Hindlimb muscle (tissue), 1 donor: Measurements from ENCODE around the gene CDH16. TPM values are rescaled to one million over a fixed set of nuclear protein-coding genes. Genes with fewer than 3 reads are reported as not detected.

Source experiments
- DNase-seq: peaks from one replicate; pipeline ENCODE4 v3.0.0-alpha.2; 2013
- polyA plus RNA-seq: library from polyadenylated mRNA; unstranded; fragments of 120-200 nt; gene quantifications from one replicate; pipeline ENCODE4 v1.2.1, GENCODE V29; 2013; ENCODE audit not compliant: insufficient read length

CDH16 gene
- polyA plus RNA-seq, 1 donor: not detected

- no peak for DNase-seq
Measured at GRCh38 chr16:66926961-66927436, 8.3 kb upstream of the CDH16 start.

DNA sequence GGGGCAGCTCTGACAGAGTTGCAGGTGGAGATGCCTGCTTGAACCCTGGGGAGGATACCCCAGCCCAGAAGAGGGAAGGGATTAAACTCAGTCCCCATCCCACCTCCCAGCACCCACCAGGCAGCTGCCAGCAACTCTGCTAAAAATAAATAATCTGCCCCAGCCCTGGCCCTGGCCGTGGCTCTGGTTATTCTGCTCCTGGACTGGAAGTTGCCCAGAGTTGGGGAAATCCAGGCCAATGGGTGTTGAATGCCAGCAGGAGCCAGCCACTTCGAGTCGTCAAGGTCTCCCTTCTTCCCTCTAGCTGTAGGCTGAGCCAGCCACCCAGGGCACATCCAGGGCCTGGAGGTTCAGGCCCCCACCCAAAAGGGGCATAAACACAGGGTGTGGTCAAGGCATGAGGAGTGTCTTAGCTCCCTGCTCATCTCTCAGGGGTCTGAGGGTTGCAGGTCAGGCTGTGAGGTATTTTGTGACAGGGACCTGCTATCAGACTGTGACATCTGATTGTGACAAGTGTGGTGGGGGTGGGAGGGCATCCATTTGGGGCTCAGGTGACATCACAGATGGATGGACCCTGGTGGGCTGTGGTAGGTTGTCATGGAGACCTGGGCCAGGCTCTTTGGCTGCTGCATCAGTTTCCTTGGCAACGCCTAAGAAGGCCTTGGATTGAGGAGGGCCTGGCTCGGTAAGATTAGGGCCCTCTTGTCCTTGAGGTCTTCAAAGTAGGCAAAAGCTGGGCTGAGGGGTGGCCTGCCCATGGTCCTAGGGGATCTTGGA lies 7.7 kb upstream of the CDH16 start:
- no peak for DNase-seq

- no peak for DNase-seq
Measured at GRCh38 chr16:66925322-66925840, 6.7 kb upstream of the CDH16 start, which contains the start of gene RRAD. RRAD (minus strand) TSS chr16:66925535; CDS start chr16:66925179, 356 bp downstream.

DNA sequence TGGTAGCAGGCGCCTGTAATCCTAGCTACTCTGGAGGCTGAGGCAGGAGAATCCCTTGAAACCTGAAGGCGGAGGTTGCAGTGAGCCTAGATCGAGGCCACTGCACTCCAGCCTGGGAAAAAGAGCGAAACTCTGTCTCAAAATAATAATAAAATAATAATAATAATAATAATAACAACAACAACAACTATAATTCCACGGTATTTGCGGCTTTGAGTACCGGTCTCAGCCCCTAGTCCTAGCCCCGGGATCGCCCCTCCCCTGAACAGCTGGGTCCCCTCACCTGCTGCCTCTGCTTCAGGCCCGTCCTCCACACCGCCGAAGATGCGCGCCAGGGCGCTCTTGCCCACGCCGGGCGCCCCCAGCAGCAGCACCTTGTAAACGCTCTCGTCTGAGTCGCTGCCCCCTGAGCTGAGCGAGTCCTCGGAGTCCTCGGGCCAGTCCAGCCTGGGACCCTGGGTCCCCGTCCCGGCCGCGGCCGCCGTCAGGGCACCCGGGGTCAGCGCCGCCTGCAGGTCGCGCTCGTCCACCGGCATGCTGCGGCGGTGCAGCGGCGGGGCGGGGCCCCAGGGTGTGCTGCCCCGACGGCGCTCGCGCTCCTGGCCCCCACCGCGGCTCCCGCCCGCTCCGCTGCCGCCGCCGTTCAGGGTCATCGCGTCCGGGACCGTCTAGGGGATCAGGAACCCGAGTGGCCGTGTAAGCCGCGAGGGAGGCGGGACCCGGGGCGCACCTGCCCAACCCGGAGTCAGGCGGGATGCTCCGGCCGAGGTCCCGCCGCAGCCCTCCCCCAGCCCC lies 6.0 kb upstream of the CDH16 start:
- no peak for DNase-seq

DNA sequence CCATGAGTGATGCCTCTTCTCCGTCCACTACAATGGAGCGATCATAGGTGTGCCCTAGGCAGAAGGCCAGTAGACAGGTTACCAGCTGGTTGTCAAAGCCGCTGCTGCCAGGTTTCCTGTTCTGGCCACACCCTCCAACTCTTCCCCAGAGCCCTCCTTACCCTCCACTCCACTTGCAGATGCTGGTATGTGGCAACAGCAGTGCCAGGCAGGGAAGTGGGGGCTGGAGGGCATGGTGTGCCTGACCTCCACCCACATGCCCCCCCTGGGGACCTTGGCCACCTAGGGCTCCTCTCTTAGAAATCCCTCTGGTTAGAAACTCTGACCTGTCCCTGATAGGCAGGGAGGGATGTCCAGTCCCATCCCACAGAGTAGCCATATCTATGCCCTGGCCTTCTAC lies 5.2 kb upstream of the CDH16 start:
- DNase-seq: no peak

DNA sequence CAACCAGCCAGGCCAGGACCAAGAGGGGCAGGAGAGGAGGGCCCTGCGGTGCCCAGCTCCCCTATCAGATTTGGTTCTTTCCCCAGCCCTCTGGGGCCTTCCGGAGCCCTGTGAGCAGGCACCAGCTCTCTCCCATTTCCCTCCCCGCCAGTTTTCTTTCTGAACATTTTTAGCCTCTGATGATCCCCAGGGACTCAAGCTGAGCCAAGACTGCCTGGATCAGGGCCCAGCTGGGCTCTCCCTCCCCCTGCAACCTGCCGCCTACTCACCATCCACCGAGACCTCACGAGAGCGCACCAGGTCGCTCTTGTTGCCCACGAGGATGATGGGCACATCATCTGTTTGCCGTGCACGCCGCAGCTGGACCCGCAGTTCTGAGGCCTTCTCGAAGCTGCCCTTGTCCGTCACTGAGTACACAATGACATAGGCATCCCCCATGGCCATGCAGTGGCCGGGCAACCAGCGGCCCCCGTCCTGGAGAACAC lies 4.6 kb upstream of the CDH16 start:
- DNase-seq: no peak

- DNase-seq: no peak
Measured at GRCh38 chr16:66921729-66922450, 3.2 kb upstream of the CDH16 start.

DNA sequence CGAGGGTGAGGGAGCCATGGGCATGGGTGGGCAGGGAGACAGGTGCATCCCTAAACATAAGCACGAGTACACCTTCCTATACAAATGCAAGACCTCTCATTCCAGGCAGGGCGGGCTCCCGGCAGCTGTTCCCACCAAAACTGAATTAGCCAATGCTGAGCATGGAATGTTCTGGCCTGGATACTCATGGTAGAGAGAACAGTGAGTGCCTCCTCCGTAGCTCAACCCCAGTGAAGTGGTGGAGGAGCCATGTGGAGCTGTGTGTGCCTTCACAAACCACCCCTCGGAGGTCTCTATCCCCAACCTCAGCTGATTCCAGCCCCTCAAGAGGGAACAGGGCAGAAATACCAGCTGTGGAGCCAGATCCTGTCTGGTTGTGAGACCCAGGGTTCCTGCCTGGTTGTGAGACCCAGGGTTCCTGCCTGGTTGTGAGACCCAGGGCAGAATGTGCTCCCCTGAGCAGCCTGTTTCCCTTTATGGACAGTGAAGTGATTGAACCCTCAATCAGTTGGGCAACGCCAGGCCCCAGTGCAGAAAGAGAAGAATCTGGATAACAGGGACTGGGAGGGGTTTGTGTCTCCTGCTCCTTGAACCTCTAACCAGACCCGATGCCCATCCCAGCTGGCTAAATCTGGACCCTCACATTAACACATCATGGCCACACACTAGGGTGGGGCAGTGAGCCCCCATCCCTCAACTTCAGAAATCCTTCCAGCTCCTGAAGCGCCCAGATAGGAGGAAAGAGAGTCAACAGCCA lies 2.4 kb upstream of the CDH16 start:
- no peak for DNase-seq

GRCh38 chr16:66920299-66920590 lies 1.6 kb upstream of the CDH16 start:
- no peak for DNase-seq

DNA sequence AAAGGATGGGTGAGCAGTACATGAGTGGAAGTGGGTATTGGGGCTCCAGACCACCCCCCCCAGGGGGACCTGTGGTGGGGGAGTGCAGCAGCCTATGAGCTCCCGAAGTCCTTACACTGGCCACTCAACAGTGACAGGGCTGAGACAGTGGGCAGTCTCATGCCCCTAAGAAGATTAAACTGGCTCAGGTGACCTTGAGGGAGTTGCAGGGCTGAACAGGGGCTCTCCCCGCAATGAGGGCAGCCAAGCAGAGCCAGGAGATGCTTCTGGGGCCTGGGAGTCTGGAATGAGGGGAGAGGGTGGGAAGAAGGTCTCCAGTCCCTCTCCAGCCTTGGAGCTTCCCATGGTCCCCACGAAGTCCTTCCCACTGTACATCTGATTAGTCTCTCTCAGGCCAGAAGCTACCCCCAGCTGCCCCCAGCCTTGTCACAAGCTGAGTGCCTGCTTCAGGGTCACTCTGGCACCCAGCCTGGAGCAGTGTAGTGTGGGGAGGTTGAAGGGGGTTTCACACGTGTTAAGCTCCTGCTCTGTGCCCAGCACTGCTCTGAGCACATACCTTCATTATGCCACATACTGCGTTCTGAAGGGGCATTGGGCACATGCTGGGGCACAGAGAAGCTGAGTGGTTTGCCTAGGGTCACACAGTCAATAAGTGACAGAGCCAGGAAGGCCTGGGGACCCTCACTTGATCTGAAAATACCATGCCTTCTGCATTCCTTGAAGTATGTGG lies 1.0 kb upstream of the CDH16 start:
- DNase-seq: no peak

DNA sequence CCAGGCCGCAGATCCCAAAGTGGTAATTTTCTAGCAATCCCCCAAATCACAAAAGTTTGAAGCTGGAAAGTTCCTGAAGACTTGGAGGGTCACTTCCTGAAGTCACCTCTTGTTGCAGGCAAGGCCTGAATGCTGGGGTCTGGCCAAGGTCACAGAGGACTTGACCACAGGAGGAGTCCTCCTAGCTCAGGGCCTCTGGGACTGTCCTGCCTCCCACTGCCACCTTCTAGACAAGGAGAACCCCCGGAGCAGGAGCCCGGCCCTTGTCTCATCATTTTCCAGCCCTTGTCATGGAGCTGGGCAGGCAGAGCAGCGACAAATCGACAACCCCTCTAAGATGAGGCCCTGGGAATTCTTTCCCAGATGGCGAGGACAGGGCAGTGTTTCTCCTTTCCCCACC lies 330 bp downstream of the CDH16 start:
- no peak for DNase-seq

GRCh38 chr16:66917741-66918140 lies 944 bp downstream of the CDH16 start:
- DNase-seq: no peak

- no peak for DNase-seq
Measured at GRCh38 chr16:66916518-66916917, 2.2 kb downstream of the CDH16 start.

DNA sequence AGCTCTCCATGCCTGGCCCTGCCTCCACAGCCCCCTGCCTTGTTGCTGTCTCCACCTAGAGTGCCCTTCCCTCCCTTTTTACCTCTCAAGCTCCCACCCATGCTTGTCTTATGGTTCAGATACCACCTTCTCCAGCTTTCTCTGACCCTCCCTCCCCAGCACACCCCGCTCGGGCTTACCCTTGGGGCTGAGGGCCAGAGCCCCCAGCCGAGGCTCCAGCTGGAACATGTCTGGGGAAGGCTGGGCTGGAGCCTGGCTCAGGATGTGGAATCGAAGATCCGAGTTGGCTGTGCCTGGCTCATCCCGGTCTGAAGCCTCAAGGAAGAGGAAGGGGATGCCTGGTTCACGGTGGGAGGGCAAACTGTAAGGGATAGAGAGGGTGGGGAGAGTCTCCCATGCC lies 3.6 kb downstream of the CDH16 start:
- DNase-seq: no peak

- DNase-seq: no peak
Measured at GRCh38 chr16:66914541-66914940, 4.1 kb downstream of the CDH16 start.

DNA sequence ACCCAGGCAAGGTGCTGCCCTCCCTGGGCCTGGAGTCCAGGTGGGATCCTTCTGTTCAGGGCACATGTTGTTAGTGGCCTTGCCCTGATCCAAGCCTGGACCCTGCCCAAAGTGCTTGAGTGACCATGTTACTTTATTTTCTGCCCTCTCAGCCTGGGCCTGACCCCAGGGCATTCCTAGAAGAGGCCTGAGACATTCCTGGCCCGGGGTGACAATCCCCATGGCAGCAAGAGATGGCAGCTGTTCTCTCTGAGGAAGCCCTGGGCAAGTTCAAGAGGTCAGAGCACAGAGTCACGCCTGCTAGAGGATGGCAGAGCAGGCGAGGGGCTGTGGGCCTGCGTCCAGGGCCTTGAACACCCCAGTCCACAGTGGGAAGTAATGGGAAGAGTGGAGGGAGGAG lies 5.0 kb downstream of the CDH16 start:
- no peak for DNase-seq

- no peak for DNase-seq
Measured at GRCh38 chr16:66913081-66913480, 5.6 kb downstream of the CDH16 start.

DNA sequence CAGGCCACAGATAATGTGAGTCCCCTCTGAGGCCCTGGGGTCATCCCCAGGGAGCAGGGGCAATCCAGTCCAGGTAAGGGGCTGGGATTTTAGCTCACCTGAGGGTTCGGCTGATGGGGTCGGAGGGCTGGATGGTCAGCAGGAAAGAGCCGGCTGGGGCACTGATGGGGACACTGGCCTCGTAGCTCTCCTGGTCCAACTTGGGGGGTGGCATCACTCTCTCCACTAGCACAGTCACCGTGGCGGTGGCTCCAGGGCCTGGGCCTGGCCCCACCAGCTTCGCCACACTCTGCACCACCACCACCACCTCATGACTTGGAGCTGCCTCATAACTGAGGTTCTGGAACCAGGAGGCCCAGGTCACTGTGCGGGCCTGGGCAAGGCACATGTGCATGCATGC lies 6.9 kb downstream of the CDH16 start:
- DNase-seq: no peak

DNA sequence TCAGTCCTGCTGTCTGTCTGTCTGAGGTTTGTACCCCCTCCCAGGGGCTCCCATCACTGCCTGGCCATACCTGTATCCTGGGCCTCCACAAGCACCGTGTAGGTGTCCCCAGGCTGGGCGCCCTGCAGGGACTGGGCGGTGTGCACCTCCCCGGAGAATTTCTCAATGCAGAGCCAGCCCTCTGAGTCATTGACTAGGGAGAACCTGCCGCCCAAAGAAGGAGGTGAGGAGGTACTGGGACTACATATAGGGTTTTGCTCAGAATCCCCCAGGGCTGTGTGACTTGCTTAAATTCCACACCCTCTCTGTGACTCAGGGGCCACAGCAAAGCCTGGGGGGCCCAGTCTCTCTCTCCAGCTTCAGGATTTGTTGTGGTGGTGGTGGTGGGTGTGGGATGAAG lies 7.6 kb downstream of the CDH16 start:
- DNase-seq: no peak

- no peak for DNase-seq
Measured at GRCh38 chr16:66910175-66910940, 8.3 kb downstream of the CDH16 start.
